Measurements from ENCODE around the gene ZNF669. TPM values are rescaled to one million over a fixed set of nuclear protein-coding genes. Genes with fewer than 3 reads are reported as not detected.
A peak's percentile ranks its signal among the peaks of the same experiment; 100 is the strongest.

ZNF669 gene
- total and polyA plus RNA-seq, 2 experiments from 2014 or later, result 13.7 to 25.4 TPM

GRCh38 chr1:247111700-247112478 is 7.7 kb upstream of the ZNF669 start:
- peaks cover 3% of the 10 kb centered on the region for H3K4me1 ChIP-seq (ENCODE audit: insufficient read depth)
- no peaks in the 10 kb centered on the region for H3F3A ChIP-seq (replicated peaks; ENCODE audit: low read depth)
- peak overlapping the region; percentile 83 for H3K4me3 ChIP-seq
- peaks cover 10% of the 10 kb centered on the region for H3K4me1 Mint-ChIP-seq
- H3K4me2 ChIP-seq, result peak overlapping the region; percentile 97
- peak overlapping the region; percentile 73 for H3K4me3 Mint-ChIP-seq
- H3K9me3 Mint-ChIP-seq, result peaks cover 6% of the 10 kb centered on the region; the same call in 2 of the 3 replicates
- H3K79me2 ChIP-seq (replicated peaks; ENCODE audit: insufficient read depth), result no peaks in the 10 kb centered on the region
- TF ChIP-seq JUNB (IDR thresholded peaks at IDR 0.05; ENCODE audit: unreplicated experiment), result no peak
- peak; percentile 48; the same call in 1 of the 2 replicates for TF ChIP-seq POLR2AphosphoS5 (IDR thresholded peaks at IDR 0.05; ENCODE audit: low read depth)
- H3K27ac ChIP-seq (ENCODE audit: low read depth), result no peak overlapping the region
- peak overlapping the region; percentile 95 for H2AFZ ChIP-seq
- peaks cover 32% of the 10 kb centered on the region for H3K27me3 Mint-ChIP-seq (ENCODE audit: insufficient read depth, low read depth, poor library complexity)
- H3K27me3 ChIP-seq (ENCODE audit: insufficient read depth), result peaks cover 45% of the 10 kb centered on the region
- no peaks in the 10 kb centered on the region for H3K9me2 ChIP-seq (ENCODE audit: insufficient read depth)
- H3K27ac Mint-ChIP-seq, result no peak overlapping the region
- no peaks in the 10 kb centered on the region for H3K36me3 ChIP-seq (ENCODE audit: insufficient read depth)
- peaks cover 3% of the 10 kb centered on the region; the same call in 1 of the 3 replicates for H3K36me3 Mint-ChIP-seq (ENCODE audit: low read depth)
- peak; percentile 83 for ATAC-seq
- DNase-seq (ENCODE audit: low spot score), result peak; percentile 67
- no peaks in the 10 kb centered on the region for H4K20me1 ChIP-seq (replicated peaks; ENCODE audit: insufficient read depth)

DNA sequence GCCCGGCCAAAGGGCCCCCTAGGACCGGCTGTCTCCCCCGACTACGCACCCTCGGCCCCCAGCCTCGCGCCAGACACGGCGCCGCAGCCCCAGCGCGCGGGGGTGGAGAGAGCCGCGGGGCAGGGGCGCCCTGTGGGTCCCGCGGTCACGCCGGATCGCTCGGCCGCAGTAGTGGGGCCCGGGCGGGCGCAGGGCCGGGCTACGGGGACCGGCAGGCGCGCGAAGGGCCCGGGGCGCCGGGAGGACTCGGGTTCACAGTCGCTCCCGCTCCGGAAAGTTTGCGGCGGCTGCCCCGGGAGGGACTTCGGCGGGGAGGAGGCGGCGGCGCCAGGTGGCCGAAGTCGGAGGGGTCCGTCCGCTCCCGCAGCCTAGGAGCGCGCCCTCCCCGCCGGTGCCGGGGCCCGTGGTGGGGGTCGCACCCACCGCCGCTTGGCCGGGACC is 7.1 kb upstream of the ZNF669 start:
- ATAC-seq (peak; percentile 28), DNase-seq (ENCODE audit: low spot score) (peak; percentile 48)
- peak overlapping the region; percentile 97 for H2AFZ ChIP-seq
- peak; percentile 48 for TF ChIP-seq EZH2 (IDR thresholded peaks at IDR 0.05; ENCODE audit: low read depth, unreplicated experiment)
- no peak for TF ChIP-seq EZH2phosphoT487 (IDR thresholded peaks at IDR 0.05; ENCODE audit: unreplicated experiment)
- peak overlapping the region; percentile 83 for H3K4me3 ChIP-seq
- peaks cover 32% of the 10 kb centered on the region for H3K27me3 Mint-ChIP-seq (ENCODE audit: insufficient read depth, low read depth, poor library complexity)
- H3F3A ChIP-seq (replicated peaks; ENCODE audit: low read depth), result no peaks in the 10 kb centered on the region
- H3K36me3 ChIP-seq (ENCODE audit: insufficient read depth), result no peaks in the 10 kb centered on the region
- peaks cover 45% of the 10 kb centered on the region for H3K27me3 ChIP-seq (ENCODE audit: insufficient read depth)
- H3K27ac ChIP-seq (ENCODE audit: low read depth), result no peak overlapping the region
- H3K9me2 ChIP-seq (ENCODE audit: insufficient read depth), result no peaks in the 10 kb centered on the region
- no peak overlapping the region for H3K27ac Mint-ChIP-seq
- H3K36me3 Mint-ChIP-seq (ENCODE audit: low read depth), result peaks cover 3% of the 10 kb centered on the region; the same call in 1 of the 3 replicates
- peaks cover 11% of the 10 kb centered on the region for H3K4me1 Mint-ChIP-seq
- peaks cover 3% of the 10 kb centered on the region for H3K4me1 ChIP-seq (ENCODE audit: insufficient read depth)
- H3K9me3 Mint-ChIP-seq, result peaks cover 6% of the 10 kb centered on the region; the same call in 2 of the 3 replicates
- H3K4me3 Mint-ChIP-seq, result peak overlapping the region; percentile 70; the same call in 2 of the 3 replicates
- peak overlapping the region; percentile 97 for H3K4me2 ChIP-seq
- H4K20me1 ChIP-seq (replicated peaks; ENCODE audit: insufficient read depth), result no peaks in the 10 kb centered on the region
- H3K79me2 ChIP-seq (replicated peaks; ENCODE audit: insufficient read depth), result no peaks in the 10 kb centered on the region

DNA sequence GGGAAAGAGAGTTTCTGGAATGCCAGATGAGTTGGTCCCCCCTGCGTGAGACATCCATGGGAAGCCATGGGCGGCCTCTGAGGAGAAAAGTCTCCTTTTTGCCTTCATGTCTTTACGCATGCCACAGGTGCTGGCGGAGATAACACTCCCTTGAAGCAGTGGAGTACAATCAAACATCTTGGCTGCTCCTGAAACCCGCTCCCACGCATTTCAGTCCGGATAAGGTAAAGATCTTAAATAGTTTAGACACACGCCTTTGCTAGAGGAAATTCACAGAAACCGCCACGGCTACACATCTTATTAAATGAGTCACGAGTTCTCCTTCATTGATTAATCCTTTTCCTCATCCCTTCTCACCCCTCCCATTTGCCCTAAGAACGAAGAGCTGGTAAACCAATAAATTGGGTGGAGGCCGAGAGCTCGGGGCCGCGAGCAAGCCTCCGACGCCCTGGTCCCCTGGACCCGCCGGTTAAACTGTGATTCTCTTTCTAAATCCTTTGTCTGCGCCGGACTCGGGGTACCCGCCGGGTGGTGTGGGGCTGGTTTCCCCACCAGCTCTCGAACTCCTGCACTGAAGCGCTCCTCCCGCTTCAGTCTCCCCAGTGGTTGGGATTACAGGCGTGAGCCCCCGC is 6.6 kb upstream of the ZNF669 start:
- Histone ChIP-seq H3K4me3 (peak overlapping the region; percentile 83), H3K79me2 (replicated peaks; ENCODE audit: insufficient read depth) (no peaks in the 10 kb centered on the region), H3F3A (replicated peaks; ENCODE audit: low read depth) (no peaks in the 10 kb centered on the region), H4K20me1 (replicated peaks; ENCODE audit: insufficient read depth) (no peaks in the 10 kb centered on the region), H3K9me2 (ENCODE audit: insufficient read depth) (no peaks in the 10 kb centered on the region), H3K4me2 (peak overlapping the region; percentile 97), H3K36me3 (ENCODE audit: insufficient read depth) (no peaks in the 10 kb centered on the region), H3K4me1 (ENCODE audit: insufficient read depth) (peaks cover 8% of the 10 kb centered on the region), H2AFZ (peak overlapping the region; percentile 97), H3K27ac (ENCODE audit: low read depth) (no peak overlapping the region), H3K27me3 (ENCODE audit: insufficient read depth) (peaks cover 45% of the 10 kb centered on the region)
- Mint-ChIP-seq H3K27me3 (ENCODE audit: insufficient read depth, low read depth, poor library complexity) (peaks cover 33% of the 10 kb centered on the region), H3K27ac (no peak overlapping the region), H3K9me3 (peaks cover 6% of the 10 kb centered on the region; the same call in 2 of the 3 replicates), H3K36me3 (ENCODE audit: low read depth) (peaks cover 3% of the 10 kb centered on the region; the same call in 1 of the 3 replicates), H3K4me1 (peaks cover 16% of the 10 kb centered on the region), H3K4me3 (peak overlapping the region; percentile 70)
- TF ChIP-seq ZNF331 (CRISPR knock-in tag; IDR thresholded peaks at IDR 0.05; ENCODE audit: low read depth) (no peak), EZH2 (IDR thresholded peaks at IDR 0.05; ENCODE audit: low read depth, unreplicated experiment) (peak; percentile 4)
- DNase-seq (ENCODE audit: low spot score), result peak; percentile 58
- ATAC-seq, result peak; percentile 19; the same call in 1 of the 3 replicates
